ENCODE data around the gene PTCRA.

The PTCRA gene

DNA sequence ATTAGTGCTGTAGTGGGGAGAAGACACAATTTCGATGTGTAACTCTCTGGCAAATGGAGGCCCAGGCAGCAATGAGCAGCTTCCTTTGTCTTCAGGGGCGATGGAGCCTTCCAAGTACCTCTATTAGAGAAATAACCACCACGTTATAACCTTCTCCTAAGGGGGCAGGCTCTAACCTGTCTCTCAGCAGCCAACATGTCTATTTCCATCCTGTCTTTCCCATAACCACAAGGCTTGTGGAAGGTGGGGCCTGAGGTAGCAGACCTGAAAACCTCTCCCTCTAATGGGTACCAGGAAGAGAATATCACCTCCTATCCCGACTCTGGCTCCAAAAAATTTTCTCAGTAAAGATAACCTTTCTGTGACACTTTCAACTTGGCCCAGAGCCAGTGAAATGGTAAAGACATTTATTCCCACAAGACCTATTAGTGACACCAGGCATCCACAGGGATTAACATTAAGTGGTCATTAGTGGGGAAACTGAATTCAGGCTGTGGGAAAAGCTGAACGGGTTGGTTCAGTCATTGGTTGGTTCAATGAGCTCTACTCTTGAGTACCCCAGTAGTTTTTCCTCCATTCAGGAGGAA, 59.2 kb downstream of the PTCRA start:
- no peak for DNase-seq (ENCODE audit: low spot score)
